GM12864 (cell line): ENCODE measurements around the gene GZMM.

ENCODE experiments used
- DNase-seq: peaks from one replicate; pipeline ENCODE4 v3.0.0-alpha.2; 2011; ENCODE audit warnings: low read depth
- H3K4me3 ChIP-seq: 2 replicates; pipeline ENCODE4 v1.5.1; 2011; ENCODE audit warnings: mild to moderate bottlenecking, low read depth, low read length, control low read depth
- TF ChIP-seq, protein P1 (sequence below): IDR thresholded peaks from 2 replicates; pipeline ENCODE4 v1.5.1; 2011; ENCODE audit warnings: low read depth, mild to moderate bottlenecking, moderate library complexity, low read length, control low read depth, inconsistent platforms; ENCODE audit errors: missing control alignments

Gene GZMM

DNA sequence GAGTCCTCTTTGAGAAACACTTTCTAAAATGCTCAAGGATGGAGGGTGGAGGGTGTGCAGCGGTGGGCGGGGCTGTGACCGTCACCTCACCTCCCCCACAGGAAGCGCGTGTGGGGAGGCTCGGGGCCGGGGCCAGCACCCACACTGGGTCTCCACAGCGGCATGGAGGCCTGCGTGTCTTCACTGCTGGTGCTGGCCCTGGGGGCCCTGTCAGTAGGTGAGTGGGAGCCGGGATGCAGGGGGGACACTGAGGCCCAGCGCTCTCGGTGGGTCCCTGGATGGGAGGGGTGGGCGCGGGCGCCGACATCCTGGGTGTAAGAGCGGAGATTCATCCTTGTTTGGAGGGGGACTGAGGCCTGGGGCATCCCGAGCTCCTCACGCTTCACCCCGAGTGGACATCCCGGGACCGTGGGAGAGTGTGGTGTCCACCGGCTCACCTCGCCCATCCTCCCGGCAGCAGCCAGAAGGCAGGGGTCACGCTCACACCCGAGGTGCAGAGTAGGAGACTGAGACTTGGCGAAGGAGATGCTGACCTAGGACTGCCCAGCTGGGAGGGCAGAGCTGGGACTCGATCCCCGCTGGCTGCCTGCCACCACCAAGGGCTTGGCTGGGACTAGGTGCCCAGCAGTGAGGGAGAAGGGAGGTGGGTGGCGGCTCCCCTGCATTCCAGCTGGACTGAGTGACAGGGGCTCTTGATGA is at the start of gene GZMM:
GZMM (plus strand) TSS at position 144 of the 699 bp plus-strand sequence; CDS start at position 163, 19 bp downstream.
- H3K4me3 ChIP-seq, result no peak within 1 kb of the TSS
- no peak for DNase-seq
- TF ChIP-seq, protein P1, sequence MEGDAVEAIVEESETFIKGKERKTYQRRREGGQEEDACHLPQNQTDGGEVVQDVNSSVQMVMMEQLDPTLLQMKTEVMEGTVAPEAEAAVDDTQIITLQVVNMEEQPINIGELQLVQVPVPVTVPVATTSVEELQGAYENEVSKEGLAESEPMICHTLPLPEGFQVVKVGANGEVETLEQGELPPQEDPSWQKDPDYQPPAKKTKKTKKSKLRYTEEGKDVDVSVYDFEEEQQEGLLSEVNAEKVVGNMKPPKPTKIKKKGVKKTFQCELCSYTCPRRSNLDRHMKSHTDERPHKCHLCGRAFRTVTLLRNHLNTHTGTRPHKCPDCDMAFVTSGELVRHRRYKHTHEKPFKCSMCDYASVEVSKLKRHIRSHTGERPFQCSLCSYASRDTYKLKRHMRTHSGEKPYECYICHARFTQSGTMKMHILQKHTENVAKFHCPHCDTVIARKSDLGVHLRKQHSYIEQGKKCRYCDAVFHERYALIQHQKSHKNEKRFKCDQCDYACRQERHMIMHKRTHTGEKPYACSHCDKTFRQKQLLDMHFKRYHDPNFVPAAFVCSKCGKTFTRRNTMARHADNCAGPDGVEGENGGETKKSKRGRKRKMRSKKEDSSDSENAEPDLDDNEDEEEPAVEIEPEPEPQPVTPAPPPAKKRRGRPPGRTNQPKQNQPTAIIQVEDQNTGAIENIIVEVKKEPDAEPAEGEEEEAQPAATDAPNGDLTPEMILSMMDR, result no peak

DNA sequence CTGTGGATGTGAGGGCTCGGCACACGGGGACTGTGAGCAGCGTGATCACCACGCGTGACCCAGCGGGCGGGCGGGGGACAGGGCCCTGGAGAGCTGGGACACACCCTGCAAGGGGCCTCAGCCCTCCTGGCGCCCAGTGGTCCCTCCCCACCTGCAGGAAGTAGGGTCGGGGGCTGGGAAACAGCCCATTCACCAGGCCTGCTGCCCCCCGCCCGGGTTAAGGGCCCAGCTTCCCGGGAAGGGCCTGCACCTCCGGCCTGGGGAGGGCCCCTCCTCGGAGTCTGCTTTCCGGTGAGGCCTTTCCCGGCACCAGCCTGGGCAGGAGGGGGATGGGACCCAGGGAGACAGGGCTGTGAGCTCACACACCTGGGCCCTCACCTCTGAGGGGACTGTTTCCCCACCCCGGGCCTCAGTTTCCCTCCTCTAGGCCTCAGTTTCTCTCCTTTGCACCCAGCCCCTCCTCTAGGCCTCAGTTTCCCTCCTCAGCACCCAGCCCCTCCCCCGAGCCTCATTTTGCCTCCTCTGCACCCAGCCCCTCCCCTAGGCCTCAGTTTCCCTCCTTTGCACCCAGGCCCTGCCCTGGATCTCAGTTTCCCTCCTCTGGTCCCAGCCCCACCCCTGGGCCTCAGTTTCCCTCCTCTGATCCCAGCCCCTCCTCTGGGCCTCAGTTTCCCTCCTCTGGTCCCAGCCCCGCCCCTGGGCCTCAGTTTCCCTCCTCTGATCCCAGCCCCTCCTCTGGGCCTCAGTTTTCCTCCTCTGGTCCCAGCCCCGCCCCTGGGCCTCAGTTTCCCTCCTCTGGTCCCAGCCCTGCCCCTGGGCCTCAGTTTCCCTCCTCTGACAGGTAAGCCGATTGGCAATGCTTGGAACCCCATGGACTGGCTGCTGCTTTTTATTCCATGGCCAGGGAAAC is 49.4 kb upstream of the GZMM start:
- H3K4me3 ChIP-seq, result no peak overlapping the region
- DNase-seq, result no peak
- TF ChIP-seq, protein P1, result no peak

DNA sequence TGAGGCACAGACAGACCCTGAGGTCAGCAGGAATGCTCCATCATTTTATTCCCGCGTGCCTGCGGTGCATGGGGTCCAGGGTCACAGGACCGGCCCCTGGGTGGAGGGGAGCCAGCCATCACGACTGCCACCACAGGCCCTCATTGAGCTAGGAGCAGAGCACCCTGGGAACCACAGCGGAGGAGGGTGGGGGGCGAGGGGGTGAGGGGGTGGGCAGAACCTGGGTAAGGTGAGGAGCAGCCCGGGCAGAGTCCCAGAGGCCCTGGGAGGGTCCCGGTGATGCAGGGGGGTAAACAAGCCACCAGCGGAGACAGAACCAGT is 48.8 kb upstream of the GZMM start:
- no peak for DNase-seq
- no peak overlapping the region for H3K4me3 ChIP-seq
- TF ChIP-seq, protein P1, result no peak

DNA sequence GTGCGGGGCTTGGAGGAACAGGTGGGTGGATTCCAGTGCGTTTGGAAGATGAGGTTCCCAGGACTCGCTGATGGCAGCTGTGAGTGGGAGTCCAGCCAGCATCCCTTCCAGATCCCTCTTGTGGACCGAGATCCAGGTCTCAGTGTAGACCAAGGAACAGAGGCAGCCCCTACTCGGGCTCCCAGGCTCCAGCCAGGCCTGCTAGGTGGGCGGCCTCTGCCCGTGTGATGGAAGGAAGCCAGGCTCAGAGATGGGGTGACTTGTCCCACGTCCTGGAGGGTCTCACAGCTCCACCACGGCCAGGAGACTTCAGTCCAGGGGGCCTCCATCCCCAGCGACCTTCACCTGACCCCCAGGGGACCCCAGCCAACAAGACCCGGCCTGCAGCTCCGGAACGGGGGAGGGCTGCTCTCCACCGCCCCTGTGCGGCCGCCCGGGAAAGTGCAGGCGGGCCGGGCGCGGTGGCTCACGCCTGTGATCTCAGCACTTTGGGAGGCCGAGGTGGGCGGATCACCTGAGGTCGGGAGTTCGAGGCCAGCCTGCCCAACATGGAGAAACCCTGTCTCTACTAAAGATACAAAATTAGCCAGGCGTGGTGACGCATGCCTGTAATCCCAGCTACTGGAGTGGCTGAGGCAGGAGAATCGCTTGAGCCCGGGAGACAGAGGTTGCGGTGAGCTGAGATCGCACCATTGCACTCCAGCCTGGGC is 48.3 kb upstream of the GZMM start:
- DNase-seq, result no peak
- TF ChIP-seq, protein P1, result peak; percentile 75
- no peak overlapping the region for H3K4me3 ChIP-seq

DNA sequence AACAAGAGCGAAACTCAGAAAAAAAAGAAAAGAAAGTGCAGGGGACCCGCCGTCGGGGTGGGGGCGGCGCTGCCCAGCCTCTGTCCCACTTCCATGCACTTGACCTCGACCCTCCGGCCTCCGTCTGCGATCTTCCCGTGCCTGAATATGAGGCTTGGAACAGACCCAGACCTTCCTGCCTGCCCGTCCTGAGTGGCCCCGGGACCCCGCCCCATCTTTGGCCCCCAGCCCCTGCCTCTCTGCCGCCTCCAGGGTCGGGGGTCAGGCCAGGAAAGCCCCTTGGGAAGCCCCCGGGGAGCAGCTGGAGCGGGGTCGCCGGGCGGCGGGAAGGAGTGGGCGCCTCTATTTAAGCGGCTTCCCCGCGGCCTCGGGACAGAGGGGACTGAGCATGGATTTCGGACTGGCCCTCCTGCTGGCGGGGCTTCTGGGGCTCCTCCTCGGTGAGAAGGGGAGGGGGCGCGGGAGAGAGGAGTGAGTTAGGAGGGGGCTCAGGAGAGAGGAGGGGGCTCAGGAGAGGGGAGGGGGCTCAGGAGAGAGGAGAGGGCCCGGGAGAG is 47.7 kb upstream of the GZMM start, which contains the start of gene MADCAM1:
MADCAM1 (plus strand) TSS at position 375 of the 554 bp plus-strand sequence; CDS start at position 389, 14 bp downstream.
- H3K4me3 ChIP-seq, result no peak within 1 kb of the TSS
- TF ChIP-seq, protein P1, result no peak
- DNase-seq, result no peak

DNA sequence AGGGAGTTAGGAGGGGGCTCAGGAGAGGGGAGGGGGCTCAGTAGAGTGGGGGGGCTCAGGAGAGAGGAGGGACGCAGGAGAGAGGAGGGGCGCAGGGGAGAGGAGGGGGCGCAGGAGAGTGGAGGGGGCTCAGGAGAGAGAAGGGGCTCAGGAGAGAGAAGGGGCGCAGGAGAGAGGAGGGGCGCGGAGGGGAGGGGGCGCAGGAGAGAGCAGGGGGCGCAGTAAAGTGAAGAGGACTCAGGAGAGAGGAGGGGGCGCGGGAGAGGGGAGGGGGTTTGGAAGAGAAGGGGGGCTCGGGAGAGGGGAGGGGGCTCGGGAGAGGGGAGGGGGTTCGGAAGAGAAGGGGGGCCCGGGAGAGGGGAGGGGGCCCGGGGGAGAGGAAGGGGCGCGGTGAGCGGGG is 46.9 kb upstream of the GZMM start:
- H3K4me3 ChIP-seq, result no peak overlapping the region
- TF ChIP-seq, protein P1, result no peak

More for the DNA sequence above, 46.9 kb upstream of the GZMM start:
- no peak for DNase-seq
